Left ventricle myocardium inferior (tissue), 1 donor: ENCODE results near the gene NR6A1. TPM values are rescaled to one million over a fixed set of nuclear protein-coding genes. Genes with fewer than 3 reads are reported as not detected.

Experiments used
- DNase-seq: peaks from one replicate; pipeline ENCODE4 v3.0.0-alpha.2; 2020
- H3K27ac ChIP-seq: fragments of 200-600 bp; replicated peaks from 2 replicates; pipeline ENCODE4 v1.8.0; 2021
- H3K27me3 ChIP-seq: fragments of 200-600 bp; 2 replicates; pipeline ENCODE4 v1.8.0; 2021; ENCODE audit warnings: low read depth
- H3K36me3 ChIP-seq: fragments of 200-600 bp; 2 replicates; pipeline ENCODE4 v1.8.0; 2021
- H3K4me1 ChIP-seq: fragments of 200-600 bp; 2 replicates; pipeline ENCODE4 v1.8.0; 2021
- H3K4me3 ChIP-seq: fragments of 200-600 bp; 2 replicates; pipeline ENCODE4 v1.8.0; 2021; ENCODE audit warnings: mild to moderate bottlenecking, moderate library complexity
- H3K9me3 ChIP-seq: fragments of 200-600 bp; replicated peaks from 2 replicates; pipeline ENCODE4 v1.8.0; 2021
- intact Hi-C: fragments of 100-400 bp; cut with micrococcal nuclease; formaldehyde crosslinking; loops from one replicate; pipeline ENCODE4 v1.11.0; 2022
- total RNA-seq: library from RNA; stranded (reverse); fragmentation: NEBNext Ultra II Directional; extraction: Animal tissue kit (Norgen Biotek cat#: 25700); gene quantifications from one replicate; pipeline ENCODE4 v1.2.1, GENCODE V29; 2021
- TF ChIP-seq, protein P1 (sequence below): fragments of 200-600 bp; IDR thresholded peaks from 2 replicates; pipeline ENCODE4 v1.8.0; 2021; ENCODE audit warnings: antibody characterized with exemption, mild to moderate bottlenecking, borderline replicate concordance
- donor health status: DM: no; HTN: yes; CAD: no; lungs with severe emphysema.

Gene NR6A1
- total RNA-seq, 1 donor from 2014 or later, result 1.0 TPM

DNA sequence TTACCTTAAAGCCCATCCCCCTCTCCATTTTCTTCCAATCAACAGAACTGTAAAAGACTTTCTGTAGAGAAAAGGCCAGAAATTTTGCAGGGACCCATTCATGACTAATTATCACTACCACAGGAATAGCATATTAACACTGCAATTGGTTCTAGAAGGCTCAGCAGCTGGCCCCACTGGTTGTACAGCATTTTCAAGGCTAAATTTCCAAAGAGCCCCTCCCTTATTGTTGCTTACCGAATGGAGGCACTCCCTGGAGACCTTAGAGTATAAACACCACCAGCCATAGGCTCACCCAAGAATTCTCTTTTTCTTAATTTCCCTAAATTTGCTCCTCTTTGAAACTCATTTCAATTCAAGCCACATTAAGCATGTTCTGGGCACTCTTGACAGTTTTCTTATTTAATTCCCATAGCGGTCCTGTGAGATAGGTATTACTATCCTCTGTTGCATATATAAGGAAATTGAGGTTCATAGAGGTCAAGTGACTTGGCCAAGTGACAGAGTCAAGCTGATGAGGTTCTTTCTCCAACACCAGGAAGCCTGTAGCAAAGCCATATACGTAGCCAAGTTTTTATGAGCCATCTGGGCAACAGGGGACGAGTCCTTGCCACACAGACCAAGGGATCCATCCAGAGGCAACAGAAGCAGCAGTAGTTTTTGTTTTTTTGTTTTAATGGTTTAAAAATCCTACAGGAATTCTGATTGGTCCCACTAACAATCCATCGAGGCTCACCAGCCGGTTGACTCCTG, 180.0 kb downstream of the NR6A1 start:
- Histone ChIP-seq H3K27me3 (no peaks in the 10 kb centered on the region), H3K27ac (no peak overlapping the region), H3K9me3 (no peaks in the 10 kb centered on the region), H3K4me1 (peaks cover 15% of the 10 kb centered on the region), H3K4me3 (no peak overlapping the region), H3K36me3 (no peaks in the 10 kb centered on the region)
- intact Hi-C loops, result no loop called here
- no peak for DNase-seq
- TF ChIP-seq, protein P1, sequence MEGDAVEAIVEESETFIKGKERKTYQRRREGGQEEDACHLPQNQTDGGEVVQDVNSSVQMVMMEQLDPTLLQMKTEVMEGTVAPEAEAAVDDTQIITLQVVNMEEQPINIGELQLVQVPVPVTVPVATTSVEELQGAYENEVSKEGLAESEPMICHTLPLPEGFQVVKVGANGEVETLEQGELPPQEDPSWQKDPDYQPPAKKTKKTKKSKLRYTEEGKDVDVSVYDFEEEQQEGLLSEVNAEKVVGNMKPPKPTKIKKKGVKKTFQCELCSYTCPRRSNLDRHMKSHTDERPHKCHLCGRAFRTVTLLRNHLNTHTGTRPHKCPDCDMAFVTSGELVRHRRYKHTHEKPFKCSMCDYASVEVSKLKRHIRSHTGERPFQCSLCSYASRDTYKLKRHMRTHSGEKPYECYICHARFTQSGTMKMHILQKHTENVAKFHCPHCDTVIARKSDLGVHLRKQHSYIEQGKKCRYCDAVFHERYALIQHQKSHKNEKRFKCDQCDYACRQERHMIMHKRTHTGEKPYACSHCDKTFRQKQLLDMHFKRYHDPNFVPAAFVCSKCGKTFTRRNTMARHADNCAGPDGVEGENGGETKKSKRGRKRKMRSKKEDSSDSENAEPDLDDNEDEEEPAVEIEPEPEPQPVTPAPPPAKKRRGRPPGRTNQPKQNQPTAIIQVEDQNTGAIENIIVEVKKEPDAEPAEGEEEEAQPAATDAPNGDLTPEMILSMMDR, result no peak

DNA sequence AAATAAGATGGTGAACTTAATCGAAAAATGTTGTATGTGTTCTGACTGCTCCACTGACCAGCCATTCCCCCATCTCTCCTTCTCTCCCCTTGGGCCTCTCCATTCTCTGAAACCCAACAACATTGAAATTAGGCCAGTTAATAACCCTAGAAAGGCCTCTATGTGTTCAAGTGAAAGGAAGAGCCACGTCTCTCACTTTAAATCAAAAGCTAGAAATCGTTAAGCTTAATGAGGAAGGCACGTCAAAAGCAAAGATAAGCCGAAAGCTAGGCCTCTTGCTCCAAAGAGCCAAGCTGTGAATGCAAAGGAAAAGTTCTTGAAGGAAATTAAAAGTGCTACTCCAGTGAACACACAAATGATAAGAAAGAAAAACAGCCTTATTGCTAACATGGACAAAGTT, 186.5 kb downstream of the NR6A1 start:
- Histone ChIP-seq H3K36me3 (no peaks in the 10 kb centered on the region), H3K27ac (no peak overlapping the region), H3K9me3 (no peaks in the 10 kb centered on the region), H3K4me3 (no peak overlapping the region), H3K27me3 (no peaks in the 10 kb centered on the region), H3K4me1 (no peaks in the 10 kb centered on the region)
- intact Hi-C loops, result no loop called here
- TF ChIP-seq, protein P1, result no peak
- DNase-seq, result no peak

DNA sequence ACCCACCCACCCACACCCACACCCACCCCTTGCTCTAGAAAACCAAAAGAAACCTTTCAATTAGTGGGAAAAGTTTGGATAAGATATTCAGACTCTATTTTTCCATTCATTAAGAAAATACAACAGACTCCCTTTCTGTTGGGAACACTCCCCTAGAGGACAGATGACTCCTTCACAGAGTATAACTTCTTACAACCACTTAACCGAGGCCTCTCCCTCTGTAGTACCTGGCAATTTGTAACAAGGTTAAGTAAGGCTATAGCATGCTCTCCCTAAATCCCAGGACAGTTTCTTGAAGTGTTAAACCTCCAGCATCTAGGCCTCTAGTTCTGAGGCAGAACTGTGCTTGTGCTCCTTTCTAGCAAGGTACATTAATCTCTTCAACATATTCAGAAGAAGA, 188.0 kb downstream of the NR6A1 start:
- Histone ChIP-seq H3K27ac (no peak overlapping the region), H3K36me3 (no peaks in the 10 kb centered on the region), H3K4me3 (no peak overlapping the region), H3K27me3 (no peaks in the 10 kb centered on the region), H3K9me3 (no peaks in the 10 kb centered on the region), H3K4me1 (no peaks in the 10 kb centered on the region)
- DNase-seq, result no peak
- intact Hi-C loops, result no loop called here
- TF ChIP-seq, protein P1, result no peak

DNA sequence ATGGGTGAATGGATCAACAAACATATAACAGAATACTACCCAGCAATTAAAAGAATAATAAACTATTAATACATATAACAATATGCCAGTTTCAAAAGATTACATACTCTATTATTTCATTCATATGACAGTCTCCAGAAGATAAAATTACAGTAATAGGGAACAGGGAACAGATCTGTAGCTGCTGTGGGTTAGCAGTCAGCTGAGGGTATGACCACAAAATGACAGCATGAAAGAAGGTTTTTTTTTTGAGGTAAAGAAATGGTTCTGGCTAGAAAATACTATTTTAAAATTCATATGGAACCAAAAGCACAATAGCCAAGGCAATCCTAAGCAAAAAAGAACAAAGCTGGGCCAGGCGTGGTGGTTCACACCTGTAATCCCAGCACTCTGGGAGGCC, 190.9 kb downstream of the NR6A1 start:
- TF ChIP-seq, protein P1, result no peak
- intact Hi-C loops, result no loop called here
- Histone ChIP-seq H3K27me3 (no peaks in the 10 kb centered on the region), H3K4me3 (no peak overlapping the region), H3K27ac (no peak overlapping the region), H3K9me3 (no peaks in the 10 kb centered on the region), H3K36me3 (no peaks in the 10 kb centered on the region), H3K4me1 (no peaks in the 10 kb centered on the region)
- DNase-seq, result no peak

DNA sequence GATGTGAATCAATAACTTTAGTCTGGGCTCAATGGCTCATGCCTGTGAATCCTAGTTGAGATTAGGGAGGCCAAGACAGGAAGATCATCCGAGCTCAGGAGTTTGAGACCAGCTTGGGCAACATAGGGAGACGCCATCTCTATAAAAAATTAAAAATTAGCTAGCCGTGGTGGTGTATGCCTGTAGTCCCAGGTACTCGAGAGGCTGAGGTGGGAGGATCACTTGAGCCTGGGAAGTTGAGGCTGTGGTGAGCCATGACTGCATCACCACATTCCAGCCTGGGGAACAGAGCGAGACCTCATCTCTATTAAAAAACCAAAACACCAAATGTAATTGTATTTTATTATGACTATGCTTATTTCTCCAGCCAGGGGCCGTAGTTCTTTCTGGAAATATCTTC, 194.4 kb downstream of the NR6A1 start:
- DNase-seq, result no peak
- Histone ChIP-seq H3K4me3 (no peak overlapping the region), H3K9me3 (no peaks in the 10 kb centered on the region), H3K36me3 (no peaks in the 10 kb centered on the region), H3K27me3 (no peaks in the 10 kb centered on the region), H3K4me1 (no peaks in the 10 kb centered on the region), H3K27ac (no peak overlapping the region)
- TF ChIP-seq, protein P1, result no peak
- intact Hi-C loops, result no loop called here
